ENCODE results near the gene ADGRG6. TPM values are rescaled to one million over a fixed set of nuclear protein-coding genes. Genes with fewer than 3 reads are reported as not detected.
"Not testable (repeated sequence)": the region's sequence is repeated elsewhere in the genome, so short reads cannot be mapped to it uniquely, and the experiment has no call there.

Gene ADGRG6
- total RNA-seq, 4 donors from 2014 or later: 15.7 to 43.3 (median 32.2) TPM

DNA sequence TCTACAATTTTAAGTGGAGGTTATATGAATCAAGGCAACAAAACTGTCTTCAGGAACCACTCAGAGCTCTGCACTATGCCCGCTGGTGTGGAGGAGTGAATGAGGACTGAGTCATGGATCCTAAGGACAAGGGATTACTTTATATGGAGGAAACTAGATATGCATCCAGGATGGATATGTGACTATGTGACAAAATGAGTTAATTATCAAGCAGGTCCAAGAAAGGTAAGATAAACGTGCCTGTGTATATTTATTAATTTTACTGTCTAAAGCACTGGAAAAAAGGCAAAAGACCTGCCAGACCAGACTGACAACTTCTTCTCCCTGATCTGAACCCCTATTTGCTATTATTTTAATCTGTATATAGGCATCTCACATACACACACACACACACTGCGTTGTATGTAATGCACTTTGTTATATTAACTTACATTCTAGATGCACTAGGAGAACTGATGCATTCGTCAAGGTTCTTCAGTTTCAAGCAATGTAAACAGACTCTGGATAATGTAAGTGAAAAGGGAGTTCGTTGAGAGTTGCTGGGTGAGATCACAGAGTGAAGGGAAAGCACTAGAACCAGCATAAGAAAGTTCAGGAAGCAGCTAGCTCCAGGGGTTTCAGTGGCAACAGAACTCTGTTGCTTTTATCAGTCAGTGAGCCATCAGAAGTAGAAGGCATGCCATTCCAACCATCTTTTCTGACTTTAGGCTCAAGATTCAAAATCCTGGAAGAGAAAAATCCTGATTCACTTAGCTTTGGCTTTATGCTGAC is 26.4 kb upstream of the ADGRG6 start:
- Histone ChIP-seq H3K36me3 (no peaks in the 10 kb centered on the region), H3K27me3 (no peaks in the 10 kb centered on the region), H3K4me1 (no peaks in the 10 kb centered on the region), H3K9me3 (no peaks in the 10 kb centered on the region), H3K4me3 (no peak overlapping the region), H3K27ac (peak overlapping the region in 2 of 4 donors; percentile 32 to 60)
- DNase-seq: peak in 1 of 3 donors; percentile 69
- TF ChIP-seq POLR2A (IDR thresholded peaks at IDR 0.05): no peak
- TF ChIP-seq, protein P1, sequence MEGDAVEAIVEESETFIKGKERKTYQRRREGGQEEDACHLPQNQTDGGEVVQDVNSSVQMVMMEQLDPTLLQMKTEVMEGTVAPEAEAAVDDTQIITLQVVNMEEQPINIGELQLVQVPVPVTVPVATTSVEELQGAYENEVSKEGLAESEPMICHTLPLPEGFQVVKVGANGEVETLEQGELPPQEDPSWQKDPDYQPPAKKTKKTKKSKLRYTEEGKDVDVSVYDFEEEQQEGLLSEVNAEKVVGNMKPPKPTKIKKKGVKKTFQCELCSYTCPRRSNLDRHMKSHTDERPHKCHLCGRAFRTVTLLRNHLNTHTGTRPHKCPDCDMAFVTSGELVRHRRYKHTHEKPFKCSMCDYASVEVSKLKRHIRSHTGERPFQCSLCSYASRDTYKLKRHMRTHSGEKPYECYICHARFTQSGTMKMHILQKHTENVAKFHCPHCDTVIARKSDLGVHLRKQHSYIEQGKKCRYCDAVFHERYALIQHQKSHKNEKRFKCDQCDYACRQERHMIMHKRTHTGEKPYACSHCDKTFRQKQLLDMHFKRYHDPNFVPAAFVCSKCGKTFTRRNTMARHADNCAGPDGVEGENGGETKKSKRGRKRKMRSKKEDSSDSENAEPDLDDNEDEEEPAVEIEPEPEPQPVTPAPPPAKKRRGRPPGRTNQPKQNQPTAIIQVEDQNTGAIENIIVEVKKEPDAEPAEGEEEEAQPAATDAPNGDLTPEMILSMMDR (IDR thresholded peaks at IDR 0.05): no peak

- H3K36me3 ChIP-seq: no peaks in the 10 kb centered on the region
- no peak overlapping the region for H3K4me3 ChIP-seq
- no peaks in the 10 kb centered on the region for H3K27me3 ChIP-seq
- no peaks in the 10 kb centered on the region for H3K9me3 ChIP-seq
- TF ChIP-seq, protein P1 (IDR thresholded peaks at IDR 0.05): no peak
- no peak for TF ChIP-seq POLR2A (IDR thresholded peaks at IDR 0.05)
- no peaks in the 10 kb centered on the region for H3K4me1 ChIP-seq
- H3K27ac ChIP-seq: no peak overlapping the region
- no peak for DNase-seq
Measured at GRCh38 chr6:142276256-142276655, 25.6 kb upstream of the ADGRG6 start.

- H3K27ac ChIP-seq: no peak overlapping the region
- no peak for DNase-seq
- no peaks in the 10 kb centered on the region for H3K4me1 ChIP-seq
- no peaks in the 10 kb centered on the region for H3K27me3 ChIP-seq
- H3K36me3 ChIP-seq: no peaks in the 10 kb centered on the region
- TF ChIP-seq, protein P1 (IDR thresholded peaks at IDR 0.05): no peak
- no peak for TF ChIP-seq POLR2A (IDR thresholded peaks at IDR 0.05)
- H3K9me3 ChIP-seq: no peaks in the 10 kb centered on the region
- no peak overlapping the region for H3K4me3 ChIP-seq
Measured at GRCh38 chr6:142279350-142280180, 22.2 kb upstream of the ADGRG6 start.

GRCh38 chr6:142280265-142280664 is 21.5 kb upstream of the ADGRG6 start:
- no peak overlapping the region for H3K4me3 ChIP-seq
- H3K27me3 ChIP-seq: no peaks in the 10 kb centered on the region
- DNase-seq: no peak

DNA sequence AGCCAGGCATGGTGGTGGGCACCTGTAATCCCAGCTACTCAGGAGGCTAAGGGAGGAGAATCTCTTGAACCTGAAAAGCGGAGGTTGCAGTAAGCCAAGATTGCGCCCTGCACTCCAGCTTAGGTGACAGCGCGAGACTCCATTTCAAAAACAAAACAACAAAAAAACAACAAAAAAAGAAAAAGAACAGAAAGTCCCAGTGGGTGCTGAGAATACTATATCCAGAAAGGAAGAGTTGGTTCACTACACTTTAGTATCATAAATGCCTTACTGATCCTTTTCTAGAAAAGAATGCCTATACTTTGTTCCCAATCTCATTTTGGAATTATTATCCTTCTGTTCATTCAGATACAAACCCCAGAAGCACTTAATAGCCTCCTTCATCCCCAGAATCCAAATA is 20.9 kb upstream of the ADGRG6 start:
- no peaks in the 10 kb centered on the region for H3K4me1 ChIP-seq
- no peak overlapping the region for H3K4me3 ChIP-seq
- no peak overlapping the region for H3K27ac ChIP-seq
- TF ChIP-seq, protein P1 (IDR thresholded peaks at IDR 0.05): no peak
- no peak for TF ChIP-seq POLR2A (IDR thresholded peaks at IDR 0.05)
- no peaks in the 10 kb centered on the region for H3K27me3 ChIP-seq
- DNase-seq: no peak
- no peaks in the 10 kb centered on the region for H3K9me3 ChIP-seq
- no peaks in the 10 kb centered on the region for H3K36me3 ChIP-seq

More at GRCh38 chr6:142280265-142280664, 21.5 kb upstream of the ADGRG6 start:
- H3K36me3 ChIP-seq: no peaks in the 10 kb centered on the region
- no peak overlapping the region for H3K27ac ChIP-seq
- TF ChIP-seq, protein P1 (IDR thresholded peaks at IDR 0.05): no peak
- no peak for TF ChIP-seq POLR2A (IDR thresholded peaks at IDR 0.05)
- H3K4me1 ChIP-seq: no peaks in the 10 kb centered on the region
- H3K9me3 ChIP-seq: no peaks in the 10 kb centered on the region

GRCh38 chr6:142283138-142283537 is 18.7 kb upstream of the ADGRG6 start:
- not testable (repeated sequence) for H3K9me3 ChIP-seq, DNase-seq, H3K4me3 ChIP-seq, H3K36me3 ChIP-seq, H3K27ac ChIP-seq, H3K27me3 ChIP-seq, H3K4me1 ChIP-seq

Data from Peyer's patch (tissue), 4 donors.